ENCODE results near the gene GAA. TPM values are rescaled to one million over a fixed set of nuclear protein-coding genes. Genes with fewer than 3 reads are reported as not detected.

GAA gene
- total RNA-seq, 2 experiments from 2014 or later: 16.0 to 18.7 TPM

Other genes with a start within 250 kb of the GAA start
- gene TBC1D16, start 65.7 kb upstream of the GAA start, total RNA-seq: under 1 TPM; 0.63 TPM
- gene CCDC40, start 64.9 kb upstream of the GAA start, total RNA-seq: not detected
- 100 to 1,000 TPM; 109 to 115 TPM for gene EIF4A3, start 45.5 kb downstream of the GAA start, total RNA-seq
- not detected for gene CARD14, start 68.4 kb downstream of the GAA start, total RNA-seq
- gene SGSH, start 118.8 kb downstream of the GAA start, total RNA-seq: 10 to 100 TPM; 56.5 to 61.1 TPM
- gene SLC26A11, start 118.8 kb downstream of the GAA start, total RNA-seq: 10 to 100 TPM; 16.0 to 20.0 TPM
- gene RNF213, start 159.3 kb downstream of the GAA start, total RNA-seq: 100 to 1,000 TPM; 787 to 849 TPM